Esophagus (tissue), 2 donors: ENCODE measurements around the gene SPG21. TPM values are rescaled to one million over a fixed set of nuclear protein-coding genes. Genes with fewer than 3 reads are reported as not detected.

ENCODE experiments used
- H3K27ac ChIP-seq, 2 donors: one replicate each; pipeline ENCODE4 v1.5.1; 2013; ENCODE audit warnings: low read depth in 2 of 2, mild to moderate bottlenecking in 2 of 2, inconsistent platforms in 1 of 2, low read length in 1 of 2, moderate library complexity in 1 of 2
- H3K27me3 ChIP-seq, 2 donors: one replicate each; pipeline ENCODE4 v1.6.1; 2013; ENCODE audit warnings: low read length in 2 of 2, control low read depth in 1 of 2, mild to moderate bottlenecking in 1 of 2; ENCODE audit not compliant: insufficient read depth in 2 of 2, control insufficient read depth in 1 of 2
- H3K36me3 ChIP-seq, 2 donors: one replicate each; pipeline ENCODE4 v1.6.1; 2013; ENCODE audit warnings: low read length in 1 of 2; ENCODE audit not compliant: control insufficient read depth in 2 of 2, insufficient read depth in 2 of 2
- H3K4me1 ChIP-seq, 2 donors: one replicate each; pipeline ENCODE4 v1.6.1; 2013; ENCODE audit warnings: low read length in 1 of 2; ENCODE audit not compliant: control insufficient read depth in 2 of 2, insufficient read depth in 2 of 2
- H3K4me3 ChIP-seq, 2 donors: one replicate each; pipeline ENCODE4 v1.5.1; 2013; ENCODE audit warnings: low read length in 2 of 2, mild to moderate bottlenecking in 2 of 2, low read depth in 1 of 2, moderate library complexity in 1 of 2
- H3K9me3 ChIP-seq, 2 donors: one replicate each; pipeline ENCODE4 v1.6.1; 2013; ENCODE audit warnings: mild to moderate bottlenecking in 2 of 2, low read depth in 1 of 2, low read length in 1 of 2, moderate library complexity in 1 of 2; ENCODE audit not compliant: control insufficient read depth in 2 of 2, insufficient read depth in 1 of 2
- WGBS, 2 donors: extraction: QIAGEN DNeasy Blood & Tissue Kit; methylation state at CpG; one replicate each; pipeline ENCODE4 v1.1.7; 2013; 5-methylcytosine and 5-hydroxymethylcytosine counted together
- polyA plus RNA-seq, 2 donors: library from polyadenylated mRNA; stranded (reverse); fragments of 200-250 nt; gene quantifications; one replicate each; pipeline ENCODE4 v1.2.3, GENCODE V29; 2013
- donor health status: healthy with polysubstance abuse.
- donor health status: Bipolar disorder and iron deficiency.

The SPG21 gene
- polyA plus RNA-seq = 10 to 100 TPM; 22.9 to 34.3 TPM

GRCh38 chr15:64989416-64990167 is at the start of gene SPG21:
SPG21 (minus strand) TSS chr15:64989914; CDS start chr15:64983569, 6,345 bp downstream.
- Histone ChIP-seq H3K9me3 (no peaks in the 10 kb centered on the region), H3K36me3 (no peaks in the 10 kb centered on the region), H3K27me3 (no peaks in the 10 kb centered on the region), H3K4me3 (peak within 1 kb of the TSS; percentile 86 to 98), H3K4me1 (no peaks in the 10 kb centered on the region), H3K27ac (peak within 1 kb of the TSS; percentile 85 to 89)
- WGBS, 2 donors = 0 to 1% methylated on average over 69 to 75 of the region's 75 CpGs

- no peaks in the 10 kb centered on the region for H3K36me3 ChIP-seq
- H3K4me3 ChIP-seq = no peak overlapping the region
- H3K27me3 ChIP-seq = no peaks in the 10 kb centered on the region
- H3K4me1 ChIP-seq = peaks cover 0 to 9% of the 10 kb centered on the region in 2 donors
- WGBS, 2 donors = 69 to 74% methylated on average over 5 of the region's 5 CpGs
- H3K9me3 ChIP-seq = no peaks in the 10 kb centered on the region
- H3K27ac ChIP-seq = no peak overlapping the region
These were observed 49.1 kb upstream of the SPG21 start for GRCh38 chr15:65038836-65039235.

GRCh38 chr15:65038428-65038827 is 48.7 kb upstream of the SPG21 start:
- H3K9me3 ChIP-seq = no peaks in the 10 kb centered on the region
- WGBS, 2 donors = 93% methylated on average over 3 of the region's 3 CpGs
- H3K4me1 ChIP-seq = peaks cover 0 to 9% of the 10 kb centered on the region in 2 donors
- no peak overlapping the region for H3K27ac ChIP-seq
- no peak overlapping the region for H3K4me3 ChIP-seq
- no peaks in the 10 kb centered on the region for H3K36me3 ChIP-seq
- H3K27me3 ChIP-seq = no peaks in the 10 kb centered on the region

GRCh38 chr15:65037309-65037708 is 47.6 kb upstream of the SPG21 start:
- WGBS, 2 donors = 88 to 89% methylated on average over 1 of the region's 1 CpG
- Histone ChIP-seq H3K36me3 (no peaks in the 10 kb centered on the region), H3K4me1 (peaks cover 0 to 8% of the 10 kb centered on the region in 2 donors), H3K9me3 (no peaks in the 10 kb centered on the region), H3K4me3 (no peak overlapping the region), H3K27me3 (no peaks in the 10 kb centered on the region), H3K27ac (no peak overlapping the region)

- H3K27ac ChIP-seq = no peak overlapping the region
- H3K27me3 ChIP-seq = no peaks in the 10 kb centered on the region
- H3K4me3 ChIP-seq = no peak overlapping the region
- peaks cover 0 to 6% of the 10 kb centered on the region in 2 donors for H3K4me1 ChIP-seq
- 84 to 89% methylated on average over 11 of the region's 11 CpGs for WGBS, 2 donors
- no peaks in the 10 kb centered on the region for H3K9me3 ChIP-seq
- no peaks in the 10 kb centered on the region for H3K36me3 ChIP-seq
These were observed 45.0 kb upstream of the SPG21 start for GRCh38 chr15:65034719-65035118.

GRCh38 chr15:65033659-65034269 is 44.0 kb upstream of the SPG21 start:
- Histone ChIP-seq H3K27ac (no peak overlapping the region), H3K27me3 (no peaks in the 10 kb centered on the region), H3K4me3 (no peak overlapping the region), H3K9me3 (no peaks in the 10 kb centered on the region), H3K36me3 (no peaks in the 10 kb centered on the region), H3K4me1 (peaks cover 0 to 3% of the 10 kb centered on the region in 2 donors)
- WGBS, 2 donors = 6 to 10% methylated on average over 4 of the region's 4 CpGs

GRCh38 chr15:65032801-65033537 is 43.3 kb upstream of the SPG21 start:
- Histone ChIP-seq H3K4me1 (peaks cover 0 to 7% of the 10 kb centered on the region in 2 donors), H3K27ac (no peak overlapping the region), H3K4me3 (no peak overlapping the region), H3K36me3 (no peaks in the 10 kb centered on the region), H3K9me3 (no peaks in the 10 kb centered on the region), H3K27me3 (no peaks in the 10 kb centered on the region)
- 31 to 32% methylated on average over 13 of the region's 13 CpGs for WGBS, 2 donors

GRCh38 chr15:65029736-65030208 is 40.1 kb upstream of the SPG21 start:
- H3K27ac ChIP-seq = no peak overlapping the region

GRCh38 chr15:65028921-65029735 is 39.4 kb upstream of the SPG21 start, which contains the start of gene MTFMT:
MTFMT (minus strand) TSS chr15:65029639; CDS start chr15:65029613, 26 bp downstream.
- 0% methylated on average over 72 to 73 of the region's 73 CpGs for WGBS, 2 donors
- peak within 1 kb of the TSS; percentile 68 to 78 for H3K27ac ChIP-seq

More at GRCh38 chr15:65029736-65030208, 40.1 kb upstream of the SPG21 start:
- 62% methylated on average over 12 of the region's 12 CpGs for WGBS, 2 donors
- H3K4me3 ChIP-seq = peak overlapping the region in 1 of 2 donors; percentile 72
- H3K27me3 ChIP-seq = no peaks in the 10 kb centered on the region
- H3K4me1 ChIP-seq = peaks cover 0 to 8% of the 10 kb centered on the region in 2 donors
- H3K36me3 ChIP-seq = no peaks in the 10 kb centered on the region
- no peaks in the 10 kb centered on the region for H3K9me3 ChIP-seq

More at GRCh38 chr15:65028921-65029735, 39.4 kb upstream of the SPG21 start, which contains the start of gene MTFMT:
- Histone ChIP-seq H3K27me3 (no peaks in the 10 kb centered on the region), H3K4me1 (peaks cover 0 to 8% of the 10 kb centered on the region in 2 donors), H3K36me3 (no peaks in the 10 kb centered on the region), H3K9me3 (no peaks in the 10 kb centered on the region), H3K4me3 (peak within 1 kb of the TSS; percentile 72 to 95)
